Measurements from ENCODE around the gene WFIKKN1.

GRCh38 chr16:651844-652243, 21.1 kb downstream of the WFIKKN1 start:
- TF ChIP-seq STAT6 (CRISPR knock-in tag; conservative IDR thresholded peaks at IDR 0.05; ENCODE audit: low read depth) = no peak
- TF ChIP-seq CTCF (IDR thresholded peaks at IDR 0.05) = no peak
- TF ChIP-seq ATF1 (CRISPR knock-in tag; IDR thresholded peaks at IDR 0.05) = no peak
- no peak for TF ChIP-seq ESRRA (CRISPR knock-in tag; IDR thresholded peaks at IDR 0.05; ENCODE audit: borderline replicate concordance)
- no peak for TF ChIP-seq SP1 (CRISPR knock-in tag; conservative IDR thresholded peaks at IDR 0.05)
- no peak for TF ChIP-seq ATF3 (CRISPR knock-in tag; conservative IDR thresholded peaks at IDR 0.05)
- no peak for TF ChIP-seq FOXK1 (CRISPR knock-in tag; IDR thresholded peaks at IDR 0.05)
- TF ChIP-seq SMAD4 (CRISPR knock-in tag; IDR thresholded peaks at IDR 0.05) = no peak
- no peak for TF ChIP-seq CREB1 (CRISPR knock-in tag; IDR thresholded peaks at IDR 0.05)
